KOPT-K1 (cell line): ENCODE results near the gene PRLH.

Experiments
- H3K27ac ChIP-seq: fragments of 200-600 bp; sonication (generic); 2 replicates; pipeline ENCODE4 v1.5.1; 2016; ENCODE audit warnings: antibody characterized with exemption, mild to moderate bottlenecking, low read depth, low read length; ENCODE audit not compliant: poor library complexity, severe bottlenecking
- H3K36me3 ChIP-seq: fragments of 200-600 bp; sonication (generic); 2 replicates; pipeline ENCODE4 v1.5.1; 2017; ENCODE audit warnings: antibody characterized with exemption, mild to moderate bottlenecking, low read length, moderate library complexity; ENCODE audit not compliant: insufficient read depth
- H3K9me3 ChIP-seq: fragments of 200-600 bp; sonication (generic); 2 replicates; pipeline ENCODE4 v1.5.1; 2017; ENCODE audit warnings: antibody characterized with exemption, low read length, mild to moderate bottlenecking; ENCODE audit not compliant: insufficient read depth, poor library complexity, severe bottlenecking

PRLH gene, protein sequence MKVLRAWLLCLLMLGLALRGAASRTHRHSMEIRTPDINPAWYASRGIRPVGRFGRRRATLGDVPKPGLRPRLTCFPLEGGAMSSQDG

DNA sequence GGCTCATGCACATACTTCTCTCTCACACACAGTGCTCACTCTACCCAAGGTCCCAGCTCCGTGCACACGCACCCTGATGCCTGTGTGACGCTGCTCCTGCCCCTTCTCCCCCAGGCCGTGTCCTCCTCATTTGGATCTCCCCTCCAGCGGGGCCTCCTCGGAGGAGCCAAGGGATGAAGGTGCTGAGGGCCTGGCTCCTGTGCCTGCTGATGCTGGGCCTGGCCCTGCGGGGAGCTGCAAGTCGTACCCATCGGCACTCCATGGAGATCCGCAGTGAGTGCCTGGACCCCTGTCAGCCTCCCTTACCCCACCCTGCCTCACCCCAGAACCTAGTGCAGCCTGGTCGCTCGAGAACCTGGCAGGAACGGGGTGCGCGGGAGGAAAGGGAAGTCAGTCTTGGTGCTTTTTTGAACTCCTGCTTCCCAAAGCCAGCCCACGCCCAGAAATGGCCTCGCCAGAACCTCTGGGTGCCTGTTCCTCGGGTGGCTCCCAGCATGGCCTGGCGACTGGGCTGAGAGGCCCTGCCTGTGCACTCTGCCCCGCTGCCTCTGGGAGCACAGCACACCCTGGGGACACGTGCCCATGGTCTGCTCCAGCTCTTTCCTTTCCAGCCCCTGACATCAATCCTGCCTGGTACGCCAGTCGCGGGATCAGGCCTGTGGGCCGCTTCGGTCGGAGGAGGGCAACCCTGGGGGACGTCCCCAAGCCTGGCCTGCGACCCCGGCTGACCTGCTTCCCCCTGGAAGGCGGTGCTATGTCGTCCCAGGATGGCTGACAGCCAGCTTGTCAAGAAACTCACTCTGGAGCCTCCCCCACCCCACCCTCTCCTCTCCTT lies at the start of gene PRLH:
Gene PRLH (plus strand): TSS at position 174 of the 835 bp plus-strand sequence. CDS start 0 bp downstream, at position 174.
- H3K36me3 ChIP-seq = no peaks in the 10 kb centered on the region
- H3K27ac ChIP-seq = no peak within 1 kb of the TSS
- H3K9me3 ChIP-seq = no peaks in the 10 kb centered on the region

DNA sequence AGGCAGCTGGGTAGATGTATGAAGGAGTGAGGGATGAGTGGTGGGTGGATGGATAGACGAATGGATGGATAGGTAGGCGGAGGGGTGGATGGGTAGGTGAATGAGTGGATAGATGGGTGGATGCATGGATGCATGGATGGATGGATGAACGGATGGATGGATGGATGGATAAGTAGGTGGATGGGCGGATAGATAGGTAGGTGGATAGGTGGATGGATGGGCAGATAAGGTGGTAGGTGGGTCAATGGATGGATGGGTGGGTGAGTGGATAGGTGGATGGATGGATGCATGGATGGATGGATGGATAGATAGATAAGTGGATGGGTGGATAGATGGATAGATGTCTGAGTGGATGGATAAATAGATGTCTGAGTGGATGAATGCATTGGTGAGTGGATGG lies 49.2 kb upstream of the PRLH start:
- Histone ChIP-seq H3K9me3 (no peaks in the 10 kb centered on the region), H3K27ac (no peak overlapping the region), H3K36me3 (no peaks in the 10 kb centered on the region)

DNA sequence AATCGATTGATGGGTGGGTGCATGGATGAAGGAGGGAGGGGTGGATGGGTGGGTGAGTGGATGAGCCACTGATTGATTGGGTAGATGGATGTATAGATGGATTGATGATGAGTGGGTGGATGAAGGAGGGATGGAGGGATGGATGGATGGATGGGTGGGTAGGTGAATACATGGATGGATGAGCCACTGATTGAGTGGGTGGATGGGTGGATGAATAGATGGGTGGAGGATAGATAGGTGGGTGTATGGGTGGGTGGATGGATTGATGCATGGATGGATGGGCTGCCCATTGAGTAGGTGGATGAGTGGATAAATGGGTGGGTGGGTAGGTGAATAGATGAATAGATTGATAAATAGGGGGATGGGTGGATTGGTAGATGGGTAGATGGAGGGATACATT lies 48.4 kb upstream of the PRLH start:
- H3K9me3 ChIP-seq = no peaks in the 10 kb centered on the region
- no peak overlapping the region for H3K27ac ChIP-seq
- no peaks in the 10 kb centered on the region for H3K36me3 ChIP-seq

DNA sequence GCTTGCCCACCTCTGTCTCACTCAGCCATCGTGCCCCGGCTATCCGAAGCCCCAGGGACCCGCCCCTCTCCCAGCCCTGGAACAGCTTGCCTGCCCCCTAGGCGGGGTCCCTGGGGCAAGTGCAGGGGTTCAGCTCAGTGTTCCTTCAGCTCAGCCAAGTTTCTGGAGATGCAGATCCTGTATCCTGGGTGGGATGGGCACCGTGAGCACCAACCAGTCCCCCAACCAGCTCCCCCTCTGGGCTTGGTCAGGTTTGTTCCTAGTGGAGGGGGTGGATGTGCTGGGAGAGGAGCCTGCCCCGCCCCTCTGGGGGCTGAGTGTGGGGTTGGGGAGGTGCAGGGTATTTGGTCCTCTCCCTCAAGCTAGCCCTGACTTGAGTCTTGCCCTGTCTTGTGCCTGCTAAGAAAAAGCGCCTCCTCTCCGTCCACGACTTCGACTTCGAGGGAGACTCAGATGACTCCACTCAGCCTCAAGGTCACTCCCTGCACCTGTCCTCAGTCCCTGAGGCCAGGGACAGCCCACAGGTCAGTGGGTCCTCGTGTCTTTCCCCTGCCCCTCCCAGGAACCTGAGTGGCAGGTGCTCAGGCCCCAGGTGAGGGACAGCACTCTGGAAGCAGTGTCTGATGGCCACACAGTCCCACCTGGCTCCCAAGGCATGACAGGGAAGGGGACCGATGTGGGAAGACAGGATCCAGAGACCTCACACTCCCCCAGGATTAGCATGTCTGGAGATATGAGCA lies 46.7 kb upstream of the PRLH start:
- no peaks in the 10 kb centered on the region for H3K36me3 ChIP-seq
- no peaks in the 10 kb centered on the region for H3K9me3 ChIP-seq
- H3K27ac ChIP-seq = no peak overlapping the region

DNA sequence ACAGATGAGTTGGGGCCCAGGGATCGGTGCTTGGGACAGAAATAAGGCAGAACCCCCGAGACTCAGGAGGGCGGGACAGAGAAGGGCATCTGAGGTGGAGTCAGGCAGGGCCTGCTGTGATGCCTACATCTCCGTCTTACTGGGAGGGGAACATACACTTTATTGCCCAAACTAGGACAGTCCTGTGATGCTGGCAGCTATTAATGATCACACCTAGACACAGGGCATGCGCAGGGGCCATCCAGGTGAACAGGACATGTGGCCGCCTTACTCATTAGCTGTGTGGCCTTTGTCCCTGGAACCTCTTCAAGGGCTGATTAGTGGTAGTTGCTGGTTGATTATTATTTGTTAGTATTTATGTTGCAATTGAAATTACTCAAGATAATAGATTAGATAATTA lies 46.1 kb upstream of the PRLH start:
- H3K9me3 ChIP-seq = no peaks in the 10 kb centered on the region
- H3K36me3 ChIP-seq = no peaks in the 10 kb centered on the region
- H3K27ac ChIP-seq = no peak overlapping the region

DNA sequence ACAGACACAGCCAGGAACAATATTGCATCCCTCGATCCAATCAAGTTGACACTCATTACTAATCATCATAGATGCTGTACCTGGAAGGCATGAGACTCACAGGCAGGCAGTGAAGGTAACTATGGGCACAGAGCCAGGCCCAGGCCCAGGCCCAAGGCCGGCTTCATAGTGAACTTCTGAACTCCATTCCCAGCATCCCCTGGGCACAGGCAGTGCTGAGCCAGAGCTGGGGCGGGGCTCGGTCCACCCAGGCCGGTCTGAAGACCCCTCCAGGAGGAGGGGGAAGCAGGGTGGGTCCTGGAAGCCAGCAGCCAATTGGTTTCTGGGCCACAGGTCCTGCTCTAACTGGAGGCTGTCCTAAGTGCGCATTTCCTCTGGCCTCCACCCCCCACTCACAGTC lies 41.7 kb upstream of the PRLH start:
- Histone ChIP-seq H3K27ac (no peak overlapping the region), H3K9me3 (no peaks in the 10 kb centered on the region), H3K36me3 (no peaks in the 10 kb centered on the region)

DNA sequence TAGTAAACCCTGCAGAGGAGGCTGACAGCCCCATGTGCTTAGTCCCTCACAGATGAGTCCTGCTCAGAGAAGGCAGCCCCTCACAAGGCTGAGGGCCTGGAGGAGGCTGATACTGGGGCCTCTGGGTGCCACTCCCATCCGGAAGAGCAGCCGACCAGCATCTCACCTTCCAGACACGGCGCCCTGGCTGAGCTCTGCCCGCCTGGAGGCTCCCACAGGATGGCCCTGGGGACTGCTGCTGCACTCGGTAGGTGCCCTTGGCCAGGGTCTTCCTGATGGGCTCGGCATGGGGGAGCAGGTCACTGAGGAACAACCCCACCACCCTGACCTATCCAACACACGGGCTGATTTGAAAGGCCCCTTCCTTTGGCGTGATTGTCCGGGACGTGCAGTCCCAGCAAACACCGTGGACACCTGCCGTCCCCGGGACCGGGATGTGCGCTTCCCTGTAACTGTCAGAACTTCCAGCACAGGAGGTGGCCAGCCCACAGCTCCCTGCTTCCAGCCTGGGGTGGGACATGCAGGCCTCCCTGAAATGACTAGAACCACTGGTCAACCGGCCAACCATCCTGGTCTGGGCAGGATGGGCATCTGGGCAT lies 40.7 kb upstream of the PRLH start:
- Histone ChIP-seq H3K36me3 (no peaks in the 10 kb centered on the region), H3K9me3 (no peaks in the 10 kb centered on the region), H3K27ac (no peak overlapping the region)

DNA sequence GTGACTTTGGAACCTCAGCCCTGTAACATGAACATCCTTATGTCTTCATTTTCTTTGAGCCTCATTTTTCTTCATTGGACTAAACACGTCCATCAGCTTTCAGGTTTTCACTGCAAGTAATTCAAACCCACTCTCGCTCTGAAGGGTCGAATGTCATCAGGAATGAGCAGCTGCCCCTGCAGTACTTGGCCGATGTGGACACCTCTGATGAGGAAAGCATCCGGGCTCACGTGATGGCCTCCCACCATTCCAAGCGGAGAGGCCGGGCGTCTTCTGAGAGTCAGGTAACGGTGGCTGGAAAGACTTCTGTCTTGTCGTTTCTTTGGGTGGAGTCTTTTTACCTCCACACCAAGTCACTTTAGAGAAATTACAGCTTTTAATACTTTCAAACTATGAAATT lies 39.1 kb upstream of the PRLH start:
- H3K9me3 ChIP-seq = no peaks in the 10 kb centered on the region

DNA sequence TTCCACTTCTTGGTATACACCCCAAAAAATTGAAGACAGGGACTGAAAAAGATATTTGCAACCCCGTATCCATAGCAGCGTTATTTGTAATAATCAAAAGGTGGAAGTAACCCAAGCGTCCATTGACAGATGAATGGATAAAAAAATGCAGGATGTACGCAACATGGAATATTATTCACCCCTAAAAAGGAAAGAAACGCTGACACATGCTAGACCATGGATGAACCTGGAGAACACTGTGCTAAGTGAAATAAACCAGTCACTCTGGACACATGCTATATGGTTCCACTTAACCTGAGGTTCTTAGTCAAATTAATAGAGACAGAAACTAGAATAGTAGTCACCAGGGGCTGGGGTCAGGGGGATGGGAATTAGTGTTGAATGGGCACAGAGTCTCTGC lies 38.6 kb upstream of the PRLH start:
- no peaks in the 10 kb centered on the region for H3K36me3 ChIP-seq
- no peaks in the 10 kb centered on the region for H3K9me3 ChIP-seq
- no peak overlapping the region for H3K27ac ChIP-seq

More for the DNA sequence above, 39.1 kb upstream of the PRLH start:
- no peak overlapping the region for H3K27ac ChIP-seq
- no peaks in the 10 kb centered on the region for H3K36me3 ChIP-seq

DNA sequence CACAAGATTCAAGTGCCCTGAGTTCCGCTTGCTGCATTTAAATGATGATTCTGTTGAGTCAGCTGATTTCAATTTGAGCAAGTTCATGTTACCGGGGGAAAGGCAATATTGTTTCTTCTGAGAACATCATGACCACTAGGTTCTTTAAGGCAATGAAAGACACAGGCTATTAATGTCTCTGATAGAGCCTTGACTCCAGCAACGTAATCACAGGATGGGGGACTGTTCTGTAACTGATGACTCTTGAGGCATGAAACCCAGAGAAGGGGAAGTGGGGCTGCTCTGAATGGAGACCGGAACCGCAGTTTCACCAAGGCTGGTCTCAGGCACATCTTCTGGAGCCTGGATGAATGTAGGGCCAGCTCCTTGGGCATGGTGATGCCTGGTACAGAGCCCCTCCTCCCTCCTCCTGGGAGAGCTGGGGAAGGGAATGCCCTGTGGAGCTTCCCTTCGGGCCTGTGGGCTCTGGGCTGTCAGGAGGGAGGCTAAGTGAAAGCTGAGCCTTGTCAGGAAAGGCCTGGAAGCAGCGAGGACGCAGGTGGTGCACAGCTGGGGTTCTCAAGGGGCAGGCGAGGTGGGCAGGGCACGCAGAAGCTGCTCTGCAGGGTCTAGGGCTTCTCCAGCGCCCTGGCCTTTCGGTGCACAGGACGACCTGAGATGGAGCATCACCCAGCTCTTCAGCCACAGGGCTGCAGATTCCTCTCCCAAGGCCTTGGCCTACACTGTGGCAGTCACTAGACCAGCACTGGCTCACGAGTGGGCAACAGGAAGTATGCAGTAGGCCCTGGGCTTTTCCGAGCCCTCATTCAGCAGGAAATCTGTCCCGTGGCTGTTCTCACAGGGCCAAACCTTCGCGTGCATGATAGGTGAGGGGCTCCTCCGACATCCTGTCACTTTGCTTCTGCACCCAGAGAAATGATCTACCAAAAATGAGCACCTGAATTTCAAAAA lies 36.6 kb upstream of the PRLH start:
- H3K27ac ChIP-seq = no peak overlapping the region
- no peaks in the 10 kb centered on the region for H3K9me3 ChIP-seq
- no peaks in the 10 kb centered on the region for H3K36me3 ChIP-seq

DNA sequence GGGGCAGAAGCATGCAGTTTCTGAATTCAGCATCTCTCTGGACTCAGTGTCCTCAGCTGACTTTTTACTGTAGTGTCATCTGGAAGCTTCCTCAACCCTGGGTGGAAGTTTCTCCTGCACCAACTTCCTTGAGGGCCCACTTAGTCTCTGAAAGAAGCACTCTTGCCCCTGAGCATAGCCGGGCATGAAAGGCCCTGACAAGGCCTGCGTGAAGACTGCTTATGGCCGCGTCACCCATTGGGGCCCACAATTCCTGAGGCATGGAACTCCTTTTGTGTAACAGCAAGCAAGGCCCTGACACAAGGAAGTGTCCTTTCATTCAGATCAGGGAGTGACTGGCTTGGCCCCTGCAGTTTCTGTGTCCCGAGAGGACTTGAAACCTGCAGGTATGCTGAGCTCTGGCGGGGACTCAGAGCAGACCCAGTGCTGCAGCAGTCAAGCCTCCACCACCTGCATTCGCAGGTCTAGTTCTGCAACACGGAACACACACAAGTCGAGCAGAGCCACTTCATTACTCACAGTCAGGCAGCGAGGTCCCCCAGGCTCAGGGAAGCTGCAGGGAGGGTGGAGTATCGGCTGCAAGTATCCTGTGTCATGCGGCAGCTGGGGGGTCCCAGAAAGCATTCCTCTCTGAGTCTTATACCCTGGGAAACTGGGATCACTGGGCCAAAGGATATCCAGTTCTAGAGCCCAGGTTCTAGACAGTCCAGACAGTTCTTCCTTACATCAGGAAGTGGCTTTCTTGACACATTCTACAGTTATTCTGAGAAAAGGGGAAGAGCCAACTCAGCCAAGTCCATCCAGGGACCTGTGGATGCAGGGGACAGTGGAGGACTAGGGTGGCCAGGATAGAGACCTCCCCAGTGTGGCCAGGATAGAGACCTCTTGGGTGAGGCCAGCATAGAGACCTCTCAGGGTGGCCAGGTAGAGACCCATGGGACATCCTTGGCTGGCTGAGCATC lies 35.6 kb upstream of the PRLH start:
- Histone ChIP-seq H3K27ac (no peak overlapping the region), H3K9me3 (no peaks in the 10 kb centered on the region), H3K36me3 (no peaks in the 10 kb centered on the region)

DNA sequence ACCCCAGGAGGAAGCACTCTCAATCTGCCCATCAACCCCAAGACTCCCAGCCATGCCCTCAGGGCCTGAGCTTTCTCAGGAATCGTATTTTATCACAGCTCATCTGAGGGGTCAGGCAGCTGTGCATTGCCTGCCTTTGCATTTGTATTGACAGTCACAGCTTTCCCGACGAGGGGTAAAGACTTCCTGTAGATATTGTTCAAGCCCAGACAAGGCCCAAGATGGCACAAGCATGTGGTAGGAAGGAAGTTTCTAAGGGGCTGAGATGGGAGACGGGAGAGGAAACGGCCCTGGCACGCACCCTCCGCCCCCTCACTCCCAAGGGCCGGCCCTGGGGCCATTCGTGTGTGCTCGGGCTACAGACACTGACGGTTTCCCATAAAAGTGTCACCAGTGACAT lies 34.2 kb upstream of the PRLH start:
- H3K36me3 ChIP-seq = no peaks in the 10 kb centered on the region
- H3K27ac ChIP-seq = no peak overlapping the region

DNA sequence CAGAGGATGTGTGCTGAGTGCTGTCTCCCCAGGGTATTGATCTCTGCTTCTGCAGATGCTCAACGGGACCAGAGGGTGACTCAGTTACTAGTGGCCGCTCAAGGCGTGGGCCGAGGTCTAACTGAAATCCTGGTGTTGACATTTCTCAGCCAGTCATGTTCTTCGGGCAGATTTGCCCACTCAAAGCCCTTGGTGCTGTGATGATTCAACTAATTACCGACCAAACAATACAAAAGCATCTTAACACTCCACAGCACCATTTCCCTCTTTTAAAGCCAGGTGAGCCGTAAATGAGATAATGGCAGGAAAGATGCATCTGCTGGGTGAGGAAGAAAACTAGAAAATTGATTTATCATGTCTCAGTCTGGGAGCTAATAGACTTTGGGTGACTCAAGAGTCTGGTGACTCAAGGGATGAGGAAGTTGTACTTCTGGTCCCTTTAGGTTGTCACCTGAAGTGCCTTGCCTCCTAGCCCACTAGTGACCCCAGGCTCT lies 32.7 kb upstream of the PRLH start:
- Histone ChIP-seq H3K9me3 (no peaks in the 10 kb centered on the region), H3K27ac (no peak overlapping the region), H3K36me3 (no peaks in the 10 kb centered on the region)

More for the DNA sequence above, 34.2 kb upstream of the PRLH start:
- no peaks in the 10 kb centered on the region for H3K9me3 ChIP-seq
